Endodermal cell (in vitro differentiated cells): ENCODE measurements around the gene FCN2. TPM values are rescaled to one million over a fixed set of nuclear protein-coding genes. Genes with fewer than 3 reads are reported as not detected.
A peak's percentile ranks its signal among the peaks of the same experiment; 100 is the strongest.

Experiments
- DNase-seq: peaks from one replicate; pipeline ENCODE4 v3.0.0-alpha.2; 2017
- H3K27ac ChIP-seq: 2 replicates; pipeline ENCODE4 v1.5.1; 2013; ENCODE audit warnings: mild to moderate bottlenecking, low read depth, low read length, moderate library complexity
- H3K27me3 ChIP-seq: 2 replicates; pipeline ENCODE4 v1.6.1; 2013; ENCODE audit warnings: mild to moderate bottlenecking, low read length, moderate library complexity; ENCODE audit not compliant: insufficient read depth, control insufficient read depth, poor library complexity, severe bottlenecking
- H3K36me3 ChIP-seq: 2 replicates; pipeline ENCODE4 v1.7.0; 2013; ENCODE audit warnings: mild to moderate bottlenecking, low read length, moderate library complexity; ENCODE audit not compliant: control insufficient read depth, insufficient read depth
- H3K4me1 ChIP-seq: one replicate; pipeline ENCODE4 v1.7.0; 2013; ENCODE audit warnings: low read length; ENCODE audit not compliant: control insufficient read depth, insufficient read depth
- H3K4me3 ChIP-seq: 2 replicates; pipeline ENCODE4 v1.5.1; 2013; ENCODE audit warnings: mild to moderate bottlenecking, low read length, moderate library complexity
- H3K9ac ChIP-seq: 2 replicates; pipeline ENCODE4 v1.6.1; 2013; ENCODE audit warnings: mild to moderate bottlenecking, low read length, moderate library complexity; ENCODE audit not compliant: poor library complexity, severe bottlenecking; ENCODE audit errors: extremely low read depth
- H3K9me3 ChIP-seq: 2 replicates; pipeline ENCODE4 v1.6.1; 2013; ENCODE audit warnings: mild to moderate bottlenecking, low read length, moderate library complexity; ENCODE audit not compliant: control insufficient read depth
- H3K27ac Mint-ChIP-seq: 2 replicates; pipeline ENCODE4 v1.8.0; 2020; ENCODE audit warnings: mixed read lengths
- H3K27me3 Mint-ChIP-seq: 2 replicates; pipeline ENCODE4 v1.8.0; 2021; ENCODE audit warnings: mild to moderate bottlenecking, mixed read lengths; ENCODE audit not compliant: insufficient read depth
- H3K36me3 Mint-ChIP-seq: 2 replicates; pipeline ENCODE4 v1.8.0; 2020; ENCODE audit warnings: low read depth, mixed read lengths
- H3K4me1 Mint-ChIP-seq: 2 replicates; pipeline ENCODE4 v1.8.0; 2020; ENCODE audit warnings: mixed read lengths
- H3K4me3 Mint-ChIP-seq: 2 replicates; pipeline ENCODE4 v1.8.0; 2020; ENCODE audit warnings: mild to moderate bottlenecking, moderate library complexity, mixed read lengths
- H3K9me3 Mint-ChIP-seq: 2 replicates; pipeline ENCODE4 v1.8.0; 2020; ENCODE audit warnings: mild to moderate bottlenecking, mixed read lengths
- CTCF ChIP-seq: fragments of 200-600 bp; sonication (generic); conservative IDR thresholded peaks from 2 replicates; pipeline ENCODE4 v1.5.0; 2021; ENCODE audit warnings: antibody characterized with exemption, mild to moderate bottlenecking
- WGBS, 2 experiments: methylation state at CpG; one replicate each; pipeline versions ENCODE4 v1.1.5 to v1.1.7; 2013; ENCODE audit warnings: missing lambda C conversion rate in 2 of 2, mixed read lengths in 1 of 2; ENCODE audit not compliant: insufficient coverage in 1 of 2, insufficient read length in 1 of 2; 5-methylcytosine and 5-hydroxymethylcytosine counted together
- total RNA-seq, 2 donors: library from RNA; stranded (reverse); fragmentation: NEBNext Ultra II Directional in 1 of 2; extraction: Animal tissue kit (Norgen Biotek cat#: 25700) in 1 of 2; gene quantifications; 2 replicates in 1 of 2; 3 replicates in 1 of 2; pipeline ENCODE4 v1.2.1, GENCODE V29; 2021

The FCN2 gene
- total RNA-seq, 2 donors from 2014 or later: not detected

GRCh38 chr9:134837529-134837928 is 43.1 kb upstream of the FCN2 start:
- no peaks in the 10 kb centered on the region for H3K4me1 ChIP-seq
- Mint-ChIP-seq H3K4me1 (no peaks in the 10 kb centered on the region), H3K36me3 (peaks cover 9% of the 10 kb centered on the region), H3K27ac (peak overlapping the region; percentile 48), H3K27me3 (no peaks in the 10 kb centered on the region), H3K4me3 (no peak overlapping the region), H3K9me3 (no peaks in the 10 kb centered on the region)
- 94 to 96% methylated on average over 10 to 12 of the region's 12 CpGs for WGBS, 2 experiments
- H3K9ac ChIP-seq: no peak overlapping the region
- H3K27me3 ChIP-seq: no peaks in the 10 kb centered on the region
- no peak overlapping the region for H3K27ac ChIP-seq
- no peak for DNase-seq
- TF ChIP-seq CTCF: no peak
- H3K4me3 ChIP-seq: no peak overlapping the region
- H3K9me3 ChIP-seq: no peaks in the 10 kb centered on the region
- H3K36me3 ChIP-seq: no peaks in the 10 kb centered on the region

- DNase-seq: no peak
- 90 to 94% methylated on average over 30 to 34 of the region's 34 CpGs for WGBS, 2 experiments
- no peak overlapping the region for H3K4me3 ChIP-seq
- Mint-ChIP-seq H3K9me3 (no peaks in the 10 kb centered on the region), H3K36me3 (peaks cover 20% of the 10 kb centered on the region), H3K27me3 (no peaks in the 10 kb centered on the region), H3K27ac (no peak overlapping the region), H3K4me1 (no peaks in the 10 kb centered on the region), H3K4me3 (no peak overlapping the region)
- no peak overlapping the region for H3K27ac ChIP-seq
- H3K9me3 ChIP-seq: no peaks in the 10 kb centered on the region
- no peak for TF ChIP-seq CTCF
- H3K36me3 ChIP-seq: no peaks in the 10 kb centered on the region
- no peak overlapping the region for H3K9ac ChIP-seq
- no peaks in the 10 kb centered on the region for H3K4me1 ChIP-seq
- H3K27me3 ChIP-seq: no peaks in the 10 kb centered on the region
These were observed 41.8 kb upstream of the FCN2 start for GRCh38 chr9:134838651-134839454.

DNA sequence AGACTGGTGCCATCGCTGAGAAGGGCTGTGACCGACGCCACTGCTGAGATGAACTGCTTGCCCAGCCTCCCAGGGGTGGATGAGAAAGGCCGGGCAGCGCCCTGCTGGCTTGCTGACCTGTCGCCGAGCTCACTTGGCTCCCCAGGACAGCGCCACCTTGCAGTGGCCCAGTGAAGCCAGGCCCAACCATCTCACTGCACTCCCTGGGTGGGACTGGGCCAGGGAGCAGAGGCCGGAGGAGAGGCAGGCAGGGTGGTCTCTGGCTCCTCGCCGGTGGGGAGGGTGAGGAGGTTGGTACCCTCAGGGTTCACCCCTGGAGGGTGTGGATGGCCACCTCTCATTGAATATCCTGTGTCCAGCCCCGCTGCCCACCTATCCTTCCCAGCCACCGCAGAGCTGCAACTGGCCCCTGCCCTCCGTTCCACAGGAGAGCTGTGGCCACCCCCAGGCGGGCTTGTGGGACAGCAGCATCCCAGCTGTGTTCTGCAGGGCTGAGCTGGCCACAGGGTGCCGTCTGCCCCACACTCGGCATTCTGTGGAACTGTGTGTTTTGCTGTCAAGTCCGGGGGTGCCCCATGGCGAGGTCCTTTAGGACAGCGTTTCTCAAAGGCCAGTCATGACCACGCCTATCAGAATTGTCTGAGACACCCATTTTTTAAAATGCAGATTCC is 41.0 kb upstream of the FCN2 start:
- Mint-ChIP-seq H3K4me3 (no peak overlapping the region), H3K9me3 (no peaks in the 10 kb centered on the region), H3K27me3 (no peaks in the 10 kb centered on the region), H3K36me3 (peaks cover 24% of the 10 kb centered on the region), H3K4me1 (no peaks in the 10 kb centered on the region), H3K27ac (no peak overlapping the region)
- 88 to 93% methylated on average over 17 to 21 of the region's 21 CpGs for WGBS, 2 experiments
- Histone ChIP-seq H3K27ac (no peak overlapping the region), H3K27me3 (no peaks in the 10 kb centered on the region), H3K36me3 (no peaks in the 10 kb centered on the region), H3K4me3 (no peak overlapping the region), H3K9me3 (no peaks in the 10 kb centered on the region), H3K9ac (no peak overlapping the region), H3K4me1 (no peaks in the 10 kb centered on the region)
- peak; percentile 67 for TF ChIP-seq CTCF
- peak; percentile 79 for DNase-seq
